ENCODE measurements around the gene PDE7B.

PDE7B gene

GRCh38 chr6:136158387-136158821, 306.9 kb downstream of the PDE7B start:
- no peak for DNase-seq

GRCh38 chr6:136158971-136159370, 307.5 kb downstream of the PDE7B start:
- no peak for DNase-seq

GRCh38 chr6:136160250-136160649, 308.7 kb downstream of the PDE7B start:
- DNase-seq, result no peak

- no peak for DNase-seq
These were observed 310.4 kb downstream of the PDE7B start for GRCh38 chr6:136161950-136162349.

- no peak for DNase-seq
These were observed 311.8 kb downstream of the PDE7B start for GRCh38 chr6:136163260-136163659.

GRCh38 chr6:136166815-136167214, 315.3 kb downstream of the PDE7B start:
- DNase-seq, result no peak

- DNase-seq, result no peak
These were observed 318.1 kb downstream of the PDE7B start for GRCh38 chr6:136169394-136170148.

GRCh38 chr6:136171231-136171630, 319.7 kb downstream of the PDE7B start:
- no peak for DNase-seq

- DNase-seq, result no peak
These were observed 322.3 kb downstream of the PDE7B start for GRCh38 chr6:136173519-136174507.

GRCh38 chr6:136174510-136174909, 323.0 kb downstream of the PDE7B start:
- no peak for DNase-seq

- no peak for DNase-seq
These were observed 324.4 kb downstream of the PDE7B start for GRCh38 chr6:136175873-136176272.

GRCh38 chr6:136178749-136179148, 327.2 kb downstream of the PDE7B start:
- DNase-seq, result no peak

GRCh38 chr6:136180704-136181511, 329.4 kb downstream of the PDE7B start:
- no peak for DNase-seq

GRCh38 chr6:136181512-136181833, 330.0 kb downstream of the PDE7B start:
- no peak for DNase-seq

- no peak for DNase-seq
These were observed 330.4 kb downstream of the PDE7B start for GRCh38 chr6:136181861-136182260.

GRCh38 chr6:136184738-136185137, 333.2 kb downstream of the PDE7B start:
- DNase-seq, result no peak

- DNase-seq, result no peak
These were observed 334.9 kb downstream of the PDE7B start for GRCh38 chr6:136186363-136186762.

- DNase-seq, result no peak
These were observed 337.0 kb downstream of the PDE7B start for GRCh38 chr6:136188486-136188885.

- DNase-seq, result no peak
These were observed 337.6 kb downstream of the PDE7B start for GRCh38 chr6:136189104-136189503.

- no peak for DNase-seq
These were observed 340.3 kb downstream of the PDE7B start for GRCh38 chr6:136191606-136192312.

GRCh38 chr6:136192902-136193301, 341.4 kb downstream of the PDE7B start:
- no peak for DNase-seq

GRCh38 chr6:136201732-136202131, 350.2 kb downstream of the PDE7B start:
- no peak for DNase-seq
